Measurements from ENCODE around the gene CERT1.

- TF ChIP-seq, protein P1, sequence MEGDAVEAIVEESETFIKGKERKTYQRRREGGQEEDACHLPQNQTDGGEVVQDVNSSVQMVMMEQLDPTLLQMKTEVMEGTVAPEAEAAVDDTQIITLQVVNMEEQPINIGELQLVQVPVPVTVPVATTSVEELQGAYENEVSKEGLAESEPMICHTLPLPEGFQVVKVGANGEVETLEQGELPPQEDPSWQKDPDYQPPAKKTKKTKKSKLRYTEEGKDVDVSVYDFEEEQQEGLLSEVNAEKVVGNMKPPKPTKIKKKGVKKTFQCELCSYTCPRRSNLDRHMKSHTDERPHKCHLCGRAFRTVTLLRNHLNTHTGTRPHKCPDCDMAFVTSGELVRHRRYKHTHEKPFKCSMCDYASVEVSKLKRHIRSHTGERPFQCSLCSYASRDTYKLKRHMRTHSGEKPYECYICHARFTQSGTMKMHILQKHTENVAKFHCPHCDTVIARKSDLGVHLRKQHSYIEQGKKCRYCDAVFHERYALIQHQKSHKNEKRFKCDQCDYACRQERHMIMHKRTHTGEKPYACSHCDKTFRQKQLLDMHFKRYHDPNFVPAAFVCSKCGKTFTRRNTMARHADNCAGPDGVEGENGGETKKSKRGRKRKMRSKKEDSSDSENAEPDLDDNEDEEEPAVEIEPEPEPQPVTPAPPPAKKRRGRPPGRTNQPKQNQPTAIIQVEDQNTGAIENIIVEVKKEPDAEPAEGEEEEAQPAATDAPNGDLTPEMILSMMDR (IDR thresholded peaks at IDR 0.05) = no peak
- no peak for TF ChIP-seq POLR2A (IDR thresholded peaks at IDR 0.05)
These were observed 23.3 kb upstream of the CERT1 start for GRCh38 chr5:75534734-75535133.
